AG04450 (cell line): ENCODE data around the gene KCTD1. TPM values are rescaled to one million over a fixed set of nuclear protein-coding genes. Genes with fewer than 3 reads are reported as not detected.

Experiments
- CTCF ChIA-PET: fragments of 300-600, 350-600 bp; formaldehyde crosslinking; extraction: SDS; loops from one replicate; lab custom pipeline; 2022; ENCODE audit warnings: antibody characterized with exemption, inconsistent platforms; lab: Charles Lee
- POLR2A ChIA-PET: fragments of 350-600 bp; formaldehyde crosslinking; extraction: SDS; loops from one replicate; lab custom pipeline; 2021; ENCODE audit warnings: antibody characterized with exemption, inconsistent platforms; lab: Yijun Ruan, JAX
- DNase-seq: peaks from one replicate; pipeline ENCODE4 v3.0.0-alpha.2; 2011; ENCODE audit warnings: low read depth, low spot score
- H3K27ac ChIP-seq: one replicate; pipeline ENCODE4 v1.5.1; 2012; ENCODE audit warnings: low read depth, low read length, control low read depth
- H3K27me3 ChIP-seq: one replicate; pipeline ENCODE4 v1.6.0; 2012; ENCODE audit warnings: low read length; ENCODE audit not compliant: control insufficient read depth, insufficient read depth
- H3K4me3 ChIP-seq: 2 replicates; pipeline ENCODE4 v1.5.1; 2011; ENCODE audit warnings: mild to moderate bottlenecking, low read depth, low read length, control low read depth
- H3K9me3 ChIP-seq: 2 replicates; pipeline ENCODE4 v1.5.1; 2012; ENCODE audit warnings: low read length; ENCODE audit not compliant: control insufficient read depth, insufficient read depth
- polyA plus RNA-seq: library from polyadenylated mRNA; depleted of rRNA; stranded (reverse); fragments of >200 nt; gene quantifications from 2 replicates; pipeline ENCODE4 v1.2.3, GENCODE V29; 2011
- TF ChIP-seq, protein P1 (sequence below): IDR thresholded peaks from 2 replicates; pipeline ENCODE4 v1.5.1; 2011; ENCODE audit warnings: low read depth, low read length, control low read depth, inconsistent platforms

Gene KCTD1
- polyA plus RNA-seq, 1 experiment, result 5.0 TPM

DNA sequence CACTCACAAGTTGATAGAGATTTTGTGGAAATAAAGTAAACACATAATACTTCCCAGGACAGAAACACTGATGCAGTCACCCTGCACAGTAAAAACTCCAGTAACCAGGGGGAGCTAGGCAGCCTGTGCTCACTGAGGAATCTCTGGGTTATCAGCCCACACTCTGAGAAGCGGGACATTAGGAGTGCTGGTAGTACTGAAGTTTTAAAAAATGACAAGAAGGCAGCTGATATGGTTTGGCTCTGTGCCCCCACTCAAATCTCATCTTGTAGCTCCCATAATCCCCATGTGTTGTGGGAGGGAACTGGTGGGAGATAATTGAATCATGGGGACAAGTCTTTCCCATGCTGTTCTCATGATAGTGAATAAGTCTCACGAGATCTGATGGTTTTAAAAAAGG lies 31.4 kb downstream of the KCTD1 start:
- no peak overlapping the region for H3K27ac ChIP-seq
- TF ChIP-seq, protein P1, sequence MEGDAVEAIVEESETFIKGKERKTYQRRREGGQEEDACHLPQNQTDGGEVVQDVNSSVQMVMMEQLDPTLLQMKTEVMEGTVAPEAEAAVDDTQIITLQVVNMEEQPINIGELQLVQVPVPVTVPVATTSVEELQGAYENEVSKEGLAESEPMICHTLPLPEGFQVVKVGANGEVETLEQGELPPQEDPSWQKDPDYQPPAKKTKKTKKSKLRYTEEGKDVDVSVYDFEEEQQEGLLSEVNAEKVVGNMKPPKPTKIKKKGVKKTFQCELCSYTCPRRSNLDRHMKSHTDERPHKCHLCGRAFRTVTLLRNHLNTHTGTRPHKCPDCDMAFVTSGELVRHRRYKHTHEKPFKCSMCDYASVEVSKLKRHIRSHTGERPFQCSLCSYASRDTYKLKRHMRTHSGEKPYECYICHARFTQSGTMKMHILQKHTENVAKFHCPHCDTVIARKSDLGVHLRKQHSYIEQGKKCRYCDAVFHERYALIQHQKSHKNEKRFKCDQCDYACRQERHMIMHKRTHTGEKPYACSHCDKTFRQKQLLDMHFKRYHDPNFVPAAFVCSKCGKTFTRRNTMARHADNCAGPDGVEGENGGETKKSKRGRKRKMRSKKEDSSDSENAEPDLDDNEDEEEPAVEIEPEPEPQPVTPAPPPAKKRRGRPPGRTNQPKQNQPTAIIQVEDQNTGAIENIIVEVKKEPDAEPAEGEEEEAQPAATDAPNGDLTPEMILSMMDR, result no peak
- H3K4me3 ChIP-seq, result no peak overlapping the region
- ChIA-PET CTCF (no interaction called here), POLR2A (no interaction called here)
- no peak for DNase-seq
- H3K27me3 ChIP-seq, result no peaks in the 10 kb centered on the region
- no peaks in the 10 kb centered on the region for H3K9me3 ChIP-seq

DNA sequence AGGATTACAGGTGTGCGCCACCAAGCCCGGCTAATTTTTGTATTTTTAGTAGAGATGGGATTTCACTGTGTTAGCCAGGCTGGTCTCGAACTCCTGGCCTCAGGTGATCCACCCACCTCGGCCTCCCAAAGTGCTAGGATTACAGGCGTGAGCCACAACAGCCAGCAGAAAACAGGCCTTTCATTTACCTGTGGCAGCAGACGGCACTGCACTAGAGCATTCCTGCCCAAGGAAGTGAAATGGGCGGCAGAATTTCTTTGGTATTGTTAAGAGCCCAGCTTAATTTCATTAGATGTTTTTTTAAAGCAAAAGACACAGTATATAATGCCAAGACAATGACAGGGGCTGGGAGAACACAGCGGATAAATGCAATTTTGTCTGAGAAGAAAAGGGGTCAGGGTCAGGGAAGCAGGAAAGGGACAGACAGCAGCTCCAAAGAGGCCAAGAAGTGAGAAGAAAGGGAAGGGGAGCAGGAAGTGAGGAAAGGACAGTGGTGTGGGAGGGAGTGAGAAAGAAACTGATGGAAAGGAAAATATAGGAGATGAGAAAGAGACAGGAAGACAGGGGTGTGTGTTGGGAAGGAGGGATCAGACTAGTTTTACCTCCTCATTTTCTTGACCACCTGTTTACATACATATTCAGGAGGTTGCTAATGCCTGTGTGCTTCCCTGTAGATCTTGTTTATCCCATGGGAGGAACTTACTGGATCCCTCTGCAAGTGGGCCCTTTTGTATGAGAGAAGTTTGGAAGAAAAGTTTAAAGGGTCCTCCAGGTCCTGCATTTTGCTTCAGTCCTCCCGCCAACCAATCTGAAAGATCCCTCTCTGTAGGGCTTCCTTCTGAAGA lies 32.5 kb downstream of the KCTD1 start:
- Histone ChIP-seq H3K4me3 (no peak overlapping the region), H3K27ac (no peak overlapping the region), H3K9me3 (no peaks in the 10 kb centered on the region), H3K27me3 (no peaks in the 10 kb centered on the region)
- no peak for DNase-seq
- ChIA-PET CTCF (no interaction called here), POLR2A (no interaction called here)
- TF ChIP-seq, protein P1, result no peak

DNA sequence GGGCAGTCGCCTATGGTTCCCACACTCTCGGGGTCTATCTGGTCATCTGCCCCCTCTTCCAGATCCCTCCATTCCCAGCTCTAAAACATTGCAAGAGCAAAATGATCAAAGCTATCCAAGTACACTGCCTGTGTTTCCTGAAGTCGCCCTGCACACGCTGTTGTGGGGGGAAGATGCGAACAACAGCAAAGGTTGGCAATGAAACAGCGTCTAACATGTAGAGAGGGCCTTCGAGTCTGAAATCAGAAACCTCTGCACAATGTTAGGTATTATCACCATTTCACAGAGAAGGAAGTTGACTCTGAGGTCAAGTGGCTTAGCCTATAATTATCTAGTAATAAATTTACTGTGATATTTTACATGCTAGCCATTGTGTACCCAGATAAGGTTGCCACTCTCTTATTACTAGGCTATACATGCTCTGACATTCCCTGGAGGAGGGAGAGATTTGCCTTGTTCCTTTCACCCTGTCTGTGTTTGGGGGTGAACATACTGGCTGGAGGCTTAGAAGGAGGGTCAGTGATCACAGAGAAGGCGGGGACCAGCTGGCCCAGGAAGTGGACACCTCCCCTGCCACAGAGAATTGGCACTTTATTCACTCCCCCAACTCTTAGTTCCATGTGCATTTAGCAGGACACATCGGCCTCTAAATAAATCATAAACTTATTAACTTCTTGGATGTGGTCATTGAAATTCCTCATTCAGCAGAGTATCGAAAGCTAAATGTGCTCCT lies 36.8 kb downstream of the KCTD1 start:
- POLR2A ChIA-PET, result no interaction called here
- H3K27me3 ChIP-seq, result no peaks in the 10 kb centered on the region
- H3K27ac ChIP-seq, result no peak overlapping the region
- no peak overlapping the region for H3K4me3 ChIP-seq
- CTCF ChIA-PET, result interaction anchor here (1.2 kb wide), 1 partner anchor 128 kb away, joined by 4 read pairs; no protein-coding TSS in a partner anchor
- no peak for DNase-seq
- no peaks in the 10 kb centered on the region for H3K9me3 ChIP-seq
- TF ChIP-seq, protein P1, result no peak

DNA sequence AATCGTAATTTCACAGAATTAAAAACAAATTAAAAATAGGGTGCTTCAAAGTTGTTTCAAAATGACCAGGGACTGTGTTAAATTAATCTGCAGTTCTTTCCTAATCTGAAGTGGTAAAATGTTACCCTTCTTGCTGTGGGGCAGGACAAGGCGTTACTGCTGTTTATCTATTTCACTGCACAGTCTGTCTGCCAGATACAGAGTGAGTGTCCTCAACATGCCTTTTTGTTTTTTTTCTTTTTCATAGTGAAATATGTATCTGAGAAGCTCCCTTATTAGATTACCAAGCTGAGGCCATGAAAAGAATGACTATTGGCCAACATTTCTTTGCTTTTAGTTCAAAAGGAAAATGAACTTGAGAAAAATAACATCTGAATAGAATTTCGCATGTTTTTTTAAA lies 38.0 kb downstream of the KCTD1 start:
- CTCF ChIA-PET, result no interaction called here
- Histone ChIP-seq H3K4me3 (no peak overlapping the region), H3K27ac (no peak overlapping the region), H3K9me3 (no peaks in the 10 kb centered on the region), H3K27me3 (no peaks in the 10 kb centered on the region)
- POLR2A ChIA-PET, result no interaction called here
- TF ChIP-seq, protein P1, result no peak
- DNase-seq, result no peak

DNA sequence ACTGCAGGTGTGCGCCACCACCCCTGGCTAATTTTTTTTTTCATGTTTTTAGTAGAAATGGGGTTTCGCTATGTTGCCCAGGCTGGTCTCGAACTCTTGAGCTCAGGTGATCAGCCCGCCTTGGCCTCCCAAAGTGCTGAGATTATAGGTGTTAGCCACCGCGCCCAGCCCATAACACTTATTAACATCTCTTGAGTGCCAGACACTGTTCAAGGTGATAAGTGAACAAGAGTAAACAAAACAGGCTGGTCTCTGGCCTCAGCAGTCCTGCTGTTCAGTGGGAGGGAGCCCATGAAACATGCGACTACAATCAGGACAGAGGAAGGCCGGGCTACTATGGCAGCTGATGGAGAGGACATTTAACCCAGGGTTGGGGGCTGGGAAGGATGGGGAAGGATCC lies 42.3 kb downstream of the KCTD1 start:
- DNase-seq, result no peak
- Histone ChIP-seq H3K9me3 (no peaks in the 10 kb centered on the region), H3K27ac (no peak overlapping the region), H3K27me3 (no peaks in the 10 kb centered on the region), H3K4me3 (no peak overlapping the region)
- ChIA-PET POLR2A (no interaction called here), CTCF (no interaction called here)
- TF ChIP-seq, protein P1, result no peak
